NCI-H1105 (cell line): Measurements from ENCODE around the gene DDX24.
"Not testable (repeated sequence)": the region's sequence is repeated elsewhere in the genome, so short reads cannot be mapped to it uniquely, and the experiment has no call there.

Experiments used
- DNase-seq: peaks from one replicate; lab custom pipeline; 2025; lab: John Stamatoyannopoulos, UW

DDX24 gene

GRCh38 chr14:94077823-94078222 is 3.2 kb downstream of the DDX24 start:
- no peak for DNase-seq

GRCh38 chr14:94077111-94077821 is 3.7 kb downstream of the DDX24 start:
- no peak for DNase-seq

- no peak for DNase-seq
Measured at GRCh38 chr14:94075008-94075407, 6.0 kb downstream of the DDX24 start.

GRCh38 chr14:94074534-94074933 is 6.5 kb downstream of the DDX24 start:
- no peak for DNase-seq

- not testable (repeated sequence) for DNase-seq
Measured at GRCh38 chr14:94072076-94072475, 8.9 kb downstream of the DDX24 start.

GRCh38 chr14:94066089-94066676 is 14.8 kb downstream of the DDX24 start:
- no peak for DNase-seq

- no peak for DNase-seq
Measured at GRCh38 chr14:94062344-94062940, 18.6 kb downstream of the DDX24 start.

GRCh38 chr14:94059998-94060397 is 21.0 kb downstream of the DDX24 start:
- no peak for DNase-seq

- DNase-seq = no peak
Measured at GRCh38 chr14:94058674-94059138, 22.3 kb downstream of the DDX24 start.

- DNase-seq = no peak
Measured at GRCh38 chr14:94058128-94058673, 22.8 kb downstream of the DDX24 start.

- no peak for DNase-seq
Measured at GRCh38 chr14:94056579-94057308, 24.3 kb downstream of the DDX24 start.

GRCh38 chr14:94054936-94055335 is 26.1 kb downstream of the DDX24 start:
- no peak for DNase-seq

GRCh38 chr14:94054401-94054800 is 26.6 kb downstream of the DDX24 start:
- DNase-seq = no peak

GRCh38 chr14:94052662-94053061 is 28.3 kb downstream of the DDX24 start:
- no peak for DNase-seq

GRCh38 chr14:94052199-94052598 is 28.8 kb downstream of the DDX24 start:
- no peak for DNase-seq

GRCh38 chr14:94051779-94052178 is 29.2 kb downstream of the DDX24 start:
- no peak for DNase-seq

- DNase-seq = no peak
Measured at GRCh38 chr14:94051115-94051514, 29.9 kb downstream of the DDX24 start.

GRCh38 chr14:94050231-94050880 is 30.6 kb downstream of the DDX24 start:
- no peak for DNase-seq

GRCh38 chr14:94049625-94050023 is 31.4 kb downstream of the DDX24 start:
- no peak for DNase-seq

GRCh38 chr14:94048691-94049624 is 32.0 kb downstream of the DDX24 start:
- DNase-seq = peak; percentile 90

GRCh38 chr14:94047581-94047980 is 33.4 kb downstream of the DDX24 start:
- no peak for DNase-seq
